Subcutaneous abdominal adipose tissue (tissue), 5 donors: ENCODE data around the gene PICALM.

ENCODE experiments used
- H3K27ac ChIP-seq: one replicate; pipeline ENCODE4 v1.7.0; 2013; ENCODE audit warnings: low read depth, mild to moderate bottlenecking, inconsistent platforms, low read length, moderate library complexity
- H3K27me3 ChIP-seq, 5 donors: one replicate each; pipeline ENCODE4 v1.7.0; 2013; ENCODE audit warnings: low read length in 5 of 5, inconsistent platforms in 1 of 5; ENCODE audit not compliant: control insufficient read depth in 5 of 5, insufficient read depth in 4 of 5
- H3K36me3 ChIP-seq, 5 donors: one replicate each; pipeline ENCODE4 v1.7.0; 2013; ENCODE audit warnings: low read length in 5 of 5; ENCODE audit not compliant: control insufficient read depth in 5 of 5, insufficient read depth in 5 of 5
- H3K4me1 ChIP-seq, 5 donors: one replicate each; pipeline ENCODE4 v1.7.0; 2013; ENCODE audit warnings: low read length in 5 of 5, mild to moderate bottlenecking in 3 of 5, moderate library complexity in 1 of 5; ENCODE audit not compliant: control insufficient read depth in 5 of 5, insufficient read depth in 5 of 5
- H3K4me3 ChIP-seq, 5 donors: one replicate each; pipeline ENCODE4 v1.7.0; 2013; ENCODE audit warnings: low read length in 5 of 5, low read depth in 1 of 5
- H3K9ac ChIP-seq, 5 donors: one replicate each; pipeline ENCODE4 v1.7.0; 2013; ENCODE audit warnings: low read length in 5 of 5, mild to moderate bottlenecking in 4 of 5, moderate library complexity in 3 of 5
- H3K9me3 ChIP-seq, 5 donors: one replicate each; pipeline ENCODE4 v1.7.0; 2013; ENCODE audit warnings: low read length in 5 of 5; ENCODE audit not compliant: control insufficient read depth in 5 of 5
- donor health status: healthy.
- donor health status: healthy.
- donor health status: healthy.
- donor health status: healthy.
- donor health status: healthy.

The PICALM gene

DNA sequence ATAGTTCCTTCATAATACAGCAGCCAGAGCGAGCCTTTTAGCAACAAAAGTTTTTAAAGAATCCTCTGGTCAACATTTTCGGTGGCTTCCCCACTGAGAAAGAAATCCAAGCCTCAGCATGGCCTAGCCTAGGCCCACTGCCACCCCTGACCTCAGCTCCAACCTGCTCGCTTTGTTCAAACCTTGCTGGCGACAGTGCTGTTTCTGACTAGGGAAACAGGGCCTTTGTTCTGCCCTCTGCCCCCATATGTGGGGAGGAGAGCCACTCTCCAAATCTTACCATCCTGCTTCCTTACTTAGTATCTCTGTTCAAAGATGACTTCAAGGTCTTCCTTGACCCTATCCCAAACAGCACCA lies 117.9 kb downstream of the PICALM start:
- no peak overlapping the region for H3K4me3 ChIP-seq
- H3K9me3 ChIP-seq: peaks cover 0 to 4% (median 0%) of the 10 kb centered on the region in 5 donors
- peaks cover 10 to 34% (median 29%) of the 10 kb centered on the region in 5 donors for H3K4me1 ChIP-seq
- H3K27ac ChIP-seq: no peak overlapping the region
- peaks cover 12 to 28% (median 19%) of the 10 kb centered on the region in 5 donors for H3K36me3 ChIP-seq
- H3K9ac ChIP-seq: no peak overlapping the region
- H3K27me3 ChIP-seq: no peaks in the 10 kb centered on the region

DNA sequence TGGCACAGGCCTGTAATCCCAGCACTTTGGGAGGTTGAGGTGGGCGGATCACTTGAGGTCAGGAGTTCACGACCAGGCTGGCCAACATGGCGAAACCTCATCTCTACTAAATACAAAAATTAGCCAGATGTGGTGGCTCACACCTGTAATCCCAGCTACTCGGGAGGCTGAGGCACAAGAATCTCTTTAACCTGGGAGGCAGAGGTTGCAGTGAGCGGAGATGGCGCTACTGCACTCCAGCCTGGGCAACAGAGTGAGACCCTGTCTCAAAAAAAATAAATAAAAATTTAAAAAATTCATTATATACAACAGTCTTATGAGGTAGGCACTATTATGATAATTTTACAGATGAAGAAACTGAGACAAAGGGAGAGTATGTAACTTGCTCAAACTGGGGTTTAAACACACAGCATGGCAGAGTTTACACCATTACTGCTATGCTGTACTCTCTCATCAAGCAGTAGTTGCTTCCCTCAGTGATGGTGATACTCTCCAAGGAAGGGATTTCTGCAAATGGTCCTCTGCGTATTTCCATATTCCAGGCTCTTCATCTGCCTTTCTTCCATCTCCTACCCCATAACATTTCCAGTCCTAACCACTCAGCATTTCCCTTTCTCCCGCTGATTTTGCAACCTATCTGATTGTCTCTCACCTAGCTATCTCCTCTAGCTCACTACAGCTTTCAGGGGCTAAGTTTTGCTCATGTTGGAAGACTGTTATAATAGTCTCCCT lies 118.4 kb downstream of the PICALM start:
- Histone ChIP-seq H3K4me3 (no peak overlapping the region), H3K4me1 (peaks cover 10 to 39% (median 29%) of the 10 kb centered on the region in 5 donors), H3K27ac (no peak overlapping the region), H3K9me3 (peaks cover 0 to 4% (median 0%) of the 10 kb centered on the region in 5 donors), H3K36me3 (peaks cover 7 to 22% (median 15%) of the 10 kb centered on the region in 5 donors), H3K27me3 (no peaks in the 10 kb centered on the region), H3K9ac (no peak overlapping the region)

DNA sequence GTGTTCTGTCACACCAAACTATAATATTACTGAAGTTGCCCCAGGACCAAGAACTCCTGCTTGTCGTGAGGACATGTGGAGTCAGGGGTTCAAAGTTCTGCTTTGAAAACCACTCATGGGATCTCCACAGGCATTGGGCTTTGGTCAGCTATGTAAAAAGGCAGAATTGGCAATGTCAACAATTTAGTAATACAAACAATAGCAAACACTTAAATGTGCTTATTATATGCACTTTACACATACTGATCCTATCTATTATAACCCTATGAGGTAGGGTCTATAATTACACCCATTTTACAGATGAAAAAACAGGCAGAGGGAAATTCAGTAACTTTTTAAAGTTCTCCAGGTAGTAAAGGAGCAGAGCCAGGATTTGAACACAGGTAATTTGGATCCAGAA lies 119.1 kb downstream of the PICALM start:
- no peak overlapping the region for H3K27ac ChIP-seq
- peaks cover 0 to 4% (median 0%) of the 10 kb centered on the region in 5 donors for H3K9me3 ChIP-seq
- peaks cover 5 to 15% (median 12%) of the 10 kb centered on the region in 5 donors for H3K36me3 ChIP-seq
- no peaks in the 10 kb centered on the region for H3K27me3 ChIP-seq
- H3K4me1 ChIP-seq: peaks cover 10 to 39% (median 29%) of the 10 kb centered on the region in 5 donors
- H3K9ac ChIP-seq: no peak overlapping the region
- H3K4me3 ChIP-seq: no peak overlapping the region

DNA sequence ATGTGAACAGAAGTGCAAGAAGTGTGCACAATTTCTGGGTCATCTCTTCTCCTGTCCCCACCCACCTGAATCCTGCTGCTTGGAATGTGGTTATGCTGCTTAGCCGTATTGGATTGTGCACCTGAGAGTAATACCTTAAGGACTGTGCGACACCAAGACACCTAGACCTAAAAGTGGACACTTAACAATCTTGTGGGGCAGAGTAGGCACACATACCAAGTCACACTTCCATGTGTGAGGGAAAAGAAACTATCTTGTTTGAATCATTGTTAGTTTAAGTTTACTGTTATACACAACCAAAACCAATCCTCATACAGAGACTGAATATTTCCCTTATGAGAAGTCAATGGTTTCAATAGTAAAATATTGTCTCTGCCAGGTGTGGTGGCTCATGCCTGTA lies 120.0 kb downstream of the PICALM start:
- Histone ChIP-seq H3K4me3 (no peak overlapping the region), H3K36me3 (peaks cover 2 to 7% (median 6%) of the 10 kb centered on the region in 5 donors), H3K9me3 (peaks cover 0 to 4% (median 0%) of the 10 kb centered on the region in 5 donors), H3K9ac (no peak overlapping the region), H3K27me3 (no peaks in the 10 kb centered on the region), H3K27ac (peak overlapping the region; percentile 98), H3K4me1 (peaks cover 10 to 39% (median 28%) of the 10 kb centered on the region in 5 donors)

DNA sequence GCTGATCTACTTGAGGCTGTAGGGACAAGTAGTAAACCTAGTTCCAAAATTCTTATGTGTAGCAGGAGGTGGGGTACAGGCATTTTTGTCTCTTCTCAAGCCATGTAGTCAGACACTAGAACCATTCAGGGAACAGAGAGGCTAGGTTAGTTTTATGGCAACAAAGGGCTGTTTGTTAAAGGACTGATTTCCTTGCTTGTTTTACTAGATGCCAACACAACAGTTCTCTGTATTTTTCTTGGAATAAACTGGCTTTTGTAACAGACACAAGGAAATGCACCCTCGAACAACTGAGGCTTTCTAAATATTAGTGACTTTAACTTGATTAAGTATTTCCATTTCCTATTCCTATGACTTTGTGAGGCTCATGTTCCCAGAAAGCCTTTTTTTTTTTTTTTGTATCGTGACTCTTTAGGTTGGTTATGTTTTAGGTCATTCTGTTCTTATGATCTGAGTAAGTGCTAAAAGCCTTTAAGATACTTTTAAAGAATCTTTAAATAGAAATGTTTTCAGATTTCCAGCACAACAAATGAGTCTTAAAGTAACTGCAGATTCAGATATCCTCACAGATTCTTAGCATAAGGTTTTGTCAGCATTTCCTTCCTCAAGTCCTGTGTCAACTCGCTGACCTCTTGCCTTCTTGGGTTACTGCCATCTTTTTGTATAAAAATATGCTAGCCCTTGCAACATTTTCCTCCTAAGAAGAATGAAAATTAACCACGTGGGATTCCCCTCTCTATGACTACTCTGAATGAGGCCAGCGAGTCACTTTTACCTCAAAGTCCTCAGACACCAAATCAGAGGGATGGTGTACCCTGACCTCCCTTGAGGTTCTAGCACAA lies 121.2 kb downstream of the PICALM start:
- peaks cover 0 to 4% (median 0%) of the 10 kb centered on the region in 5 donors for H3K9me3 ChIP-seq
- peaks cover 10 to 39% (median 26%) of the 10 kb centered on the region in 5 donors for H3K4me1 ChIP-seq
- H3K9ac ChIP-seq: peak overlapping the region; percentile 62 to 97 (median 78)
- H3K27me3 ChIP-seq: no peaks in the 10 kb centered on the region
- peak overlapping the region in 3 of 5 donors; percentile 9 to 29 (median 9) for H3K4me3 ChIP-seq
- no peaks in the 10 kb centered on the region for H3K36me3 ChIP-seq
- peak overlapping the region; percentile 98 for H3K27ac ChIP-seq

DNA sequence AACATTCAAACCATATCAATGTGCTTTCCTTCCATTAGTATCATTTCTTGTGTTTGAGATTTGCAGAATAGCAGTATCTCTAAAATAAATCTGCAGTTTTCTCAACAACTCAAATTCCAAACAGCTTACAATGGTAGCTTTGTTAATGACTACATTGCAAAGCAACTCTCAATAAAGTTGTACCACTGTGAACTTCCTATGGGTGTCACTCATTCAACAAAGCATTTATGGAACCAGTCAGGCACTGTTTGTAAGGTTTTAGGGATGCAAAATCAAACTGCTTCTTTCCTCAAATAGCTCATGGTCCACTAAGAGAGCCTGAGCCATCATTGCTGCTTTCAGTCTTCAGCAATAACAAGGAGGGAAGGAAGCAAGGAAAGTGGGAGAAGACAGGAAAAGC lies 122.7 kb downstream of the PICALM start:
- Histone ChIP-seq H3K27ac (peak overlapping the region; percentile 98), H3K36me3 (no peaks in the 10 kb centered on the region), H3K27me3 (no peaks in the 10 kb centered on the region), H3K9ac (no peak overlapping the region), H3K4me3 (no peak overlapping the region), H3K9me3 (no peaks in the 10 kb centered on the region), H3K4me1 (peaks cover 10 to 40% (median 26%) of the 10 kb centered on the region in 5 donors)

DNA sequence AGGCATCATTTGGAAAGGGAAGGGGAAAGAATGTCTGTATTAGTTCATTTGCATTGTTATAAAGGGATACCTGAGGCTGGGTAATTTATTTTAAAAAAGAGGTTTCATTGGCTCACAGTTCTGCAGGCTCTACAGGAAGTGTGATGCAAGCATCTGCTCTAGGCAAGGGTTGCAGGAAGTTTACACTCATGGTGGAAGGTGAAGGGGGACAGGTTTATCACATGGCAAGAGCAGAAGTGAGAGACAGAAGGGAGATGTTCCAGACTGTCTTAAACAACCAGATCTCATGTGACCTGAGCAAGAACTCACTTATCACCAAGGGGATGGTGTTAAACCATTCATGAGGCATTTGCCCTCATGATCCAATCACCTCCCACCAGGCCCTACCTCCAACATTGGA lies 123.1 kb downstream of the PICALM start:
- Histone ChIP-seq H3K4me3 (no peak overlapping the region), H3K9ac (no peak overlapping the region), H3K9me3 (no peaks in the 10 kb centered on the region), H3K27me3 (no peaks in the 10 kb centered on the region), H3K4me1 (peaks cover 10 to 40% (median 26%) of the 10 kb centered on the region in 5 donors), H3K27ac (peak overlapping the region; percentile 98), H3K36me3 (no peaks in the 10 kb centered on the region)

DNA sequence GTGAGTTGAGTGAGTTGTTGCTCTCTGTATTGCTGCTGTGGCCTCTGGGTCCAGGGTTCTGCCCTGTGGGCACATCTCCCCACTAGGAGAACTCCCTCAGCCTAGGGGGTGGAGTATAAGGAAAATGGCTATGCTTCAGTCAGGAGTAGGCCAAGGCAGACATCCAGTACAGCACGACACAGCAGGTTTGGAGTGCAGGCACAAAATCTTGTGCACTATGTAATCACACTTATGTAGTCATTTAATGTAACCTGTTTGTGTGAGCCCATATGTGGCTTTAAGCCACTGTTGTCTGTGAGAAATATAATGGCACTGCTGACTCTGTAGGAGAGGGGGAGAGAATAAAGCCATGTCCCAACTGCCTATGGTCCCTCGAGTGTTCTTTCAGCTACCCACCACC lies 123.6 kb downstream of the PICALM start:
- Histone ChIP-seq H3K4me1 (peaks cover 10 to 40% (median 26%) of the 10 kb centered on the region in 5 donors), H3K9ac (no peak overlapping the region), H3K9me3 (no peaks in the 10 kb centered on the region), H3K27me3 (no peaks in the 10 kb centered on the region), H3K27ac (peak overlapping the region; percentile 98), H3K4me3 (no peak overlapping the region), H3K36me3 (no peaks in the 10 kb centered on the region)

DNA sequence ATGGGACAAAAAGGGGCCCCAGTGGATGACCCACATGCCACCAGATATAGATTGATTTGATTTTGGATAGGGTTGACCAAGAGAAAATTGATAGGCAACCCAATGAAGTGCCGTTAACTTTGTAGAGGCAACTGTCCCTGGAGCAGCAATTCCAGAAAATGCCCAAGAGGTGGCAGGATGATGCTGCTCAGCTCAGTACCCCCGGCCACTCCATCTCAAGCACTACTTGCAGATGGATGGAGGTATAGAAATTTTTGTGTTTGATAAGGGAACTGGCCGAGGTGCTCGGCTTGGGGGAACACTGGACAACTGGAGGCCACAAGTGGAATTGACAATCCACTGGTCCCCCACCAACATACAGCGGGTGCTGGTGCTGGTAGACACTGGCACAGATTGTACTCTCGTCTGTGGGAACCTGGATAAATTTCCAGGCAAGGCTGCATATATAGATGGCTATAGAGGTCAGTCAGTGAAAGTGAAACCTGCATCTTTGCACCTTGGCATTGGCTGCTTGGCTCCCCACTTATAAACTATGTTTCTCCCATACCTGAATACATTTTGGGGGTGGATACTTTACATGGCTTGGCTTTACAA lies 127.4 kb downstream of the PICALM start:
- Histone ChIP-seq H3K27me3 (no peaks in the 10 kb centered on the region), H3K9ac (no peak overlapping the region), H3K4me1 (peaks cover 0 to 19% (median 4%) of the 10 kb centered on the region in 5 donors), H3K27ac (no peak overlapping the region), H3K4me3 (no peak overlapping the region), H3K36me3 (no peaks in the 10 kb centered on the region), H3K9me3 (no peaks in the 10 kb centered on the region)
